Memory B cell (primary cell): ENCODE results near the gene LAMB2.
A peak's percentile ranks its signal among the peaks of the same experiment; 100 is the strongest.

Experiments used
- ATAC-seq: fragments of 150-1000 bp; cut with Tn5 transposase; 2 replicates; pipeline ENCODE4 v1.10.0; 2021; ENCODE audit warnings: low read depth, mild to moderate bottlenecking, moderate library complexity
- DNase-seq, 2 donors: peaks; one replicate each; pipeline ENCODE4 v3.0.0; 2022; ENCODE audit warnings: low spot score in 2 of 2
- H3K27ac Mint-ChIP-seq: one replicate; pipeline ENCODE4 v1.8.0; 2022; ENCODE audit warnings: mild to moderate bottlenecking, moderate library complexity, mixed read lengths
- H3K27me3 Mint-ChIP-seq: one replicate; pipeline ENCODE4 v1.8.0; 2022; ENCODE audit warnings: mixed read lengths
- H3K36me3 Mint-ChIP-seq: one replicate; pipeline ENCODE4 v1.8.0; 2022; ENCODE audit warnings: mild to moderate bottlenecking, mixed read lengths
- H3K4me1 Mint-ChIP-seq: one replicate; pipeline ENCODE4 v1.8.0; 2022; ENCODE audit warnings: mixed read lengths
- H3K4me3 Mint-ChIP-seq: one replicate; pipeline ENCODE4 v1.8.0; 2022; ENCODE audit warnings: mild to moderate bottlenecking, moderate library complexity, mixed read lengths
- H3K9me3 Mint-ChIP-seq: one replicate; pipeline ENCODE4 v1.8.0; 2022; ENCODE audit warnings: mixed read lengths

LAMB2 gene

DNA sequence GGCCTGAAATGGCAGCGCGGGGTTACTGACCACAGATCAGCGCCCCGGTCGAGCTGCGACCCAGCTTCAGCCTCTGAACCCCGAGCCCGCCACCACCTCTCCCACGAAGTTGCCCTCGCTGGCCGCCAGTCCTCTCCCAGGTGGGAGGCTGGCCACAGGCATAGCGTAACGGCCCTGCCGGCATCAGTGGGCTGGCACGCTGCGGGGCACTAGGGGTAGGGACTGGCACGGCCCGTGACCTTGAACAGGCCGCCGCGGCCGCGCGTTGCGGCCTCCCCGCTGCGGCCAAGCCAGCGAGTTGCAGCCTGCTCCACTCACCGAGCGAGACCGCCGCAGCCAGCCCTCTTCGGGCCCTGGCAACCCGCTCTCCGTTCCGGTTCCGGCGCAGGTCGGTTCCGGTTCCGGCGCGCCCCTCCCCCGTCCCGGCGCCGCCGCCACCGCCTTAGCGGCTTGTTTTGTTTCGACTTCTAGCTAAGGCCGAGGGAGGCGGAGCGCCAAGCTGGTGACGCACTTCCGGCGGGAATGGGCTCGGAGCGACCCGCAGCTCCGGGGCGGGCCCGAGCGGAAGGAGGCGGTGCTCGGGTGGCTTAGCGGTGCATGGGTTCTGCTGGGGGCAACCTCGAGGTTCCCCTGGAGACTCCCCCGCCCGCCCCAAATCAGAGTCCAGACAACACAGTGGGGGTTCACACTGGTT is 12.3 kb downstream of the LAMB2 start, which contains the start of gene USP19:
TSS of gene USP19 (minus strand) at position 386 of the 694 bp plus-strand sequence. CDS start 1,678 bp downstream, outside the sequence.
- Mint-ChIP-seq H3K27me3 (no peaks in the 10 kb centered on the region), H3K4me3 (peak within 1 kb of the TSS; percentile 83), H3K4me1 (peaks cover 4% of the 10 kb centered on the region), H3K36me3 (peaks cover 12% of the 10 kb centered on the region), H3K27ac (peak within 1 kb of the TSS; percentile 84), H3K9me3 (no peaks in the 10 kb centered on the region)
- peak; percentile 93 for ATAC-seq
- DNase-seq = peak; percentile 90 to 93

DNA sequence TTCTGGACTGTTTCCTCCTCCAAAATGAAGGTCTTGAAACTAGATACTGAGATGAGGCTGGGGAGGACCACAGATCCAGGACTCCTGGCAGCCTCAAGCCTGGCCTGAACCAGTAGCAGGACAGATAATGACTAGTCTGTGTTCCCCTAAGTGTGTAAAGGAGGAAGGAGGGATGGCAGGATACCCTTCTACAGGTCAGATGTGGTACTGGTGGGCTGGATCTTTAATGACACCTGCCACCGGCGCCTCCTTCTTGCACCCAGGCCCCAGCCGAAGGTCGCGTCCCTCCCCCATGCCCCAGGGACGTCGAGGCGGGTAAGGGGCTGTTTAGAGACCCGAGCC is 12.8 kb downstream of the LAMB2 start:
- H3K4me1 Mint-ChIP-seq = peaks cover 4% of the 10 kb centered on the region
- peaks cover 17% of the 10 kb centered on the region for H3K36me3 Mint-ChIP-seq
- H3K27me3 Mint-ChIP-seq = no peaks in the 10 kb centered on the region
- no peaks in the 10 kb centered on the region for H3K9me3 Mint-ChIP-seq
- H3K4me3 Mint-ChIP-seq = peak overlapping the region; percentile 83
- ATAC-seq (peak; percentile 20), DNase-seq (no peak)
- H3K27ac Mint-ChIP-seq = peak overlapping the region; percentile 84

DNA sequence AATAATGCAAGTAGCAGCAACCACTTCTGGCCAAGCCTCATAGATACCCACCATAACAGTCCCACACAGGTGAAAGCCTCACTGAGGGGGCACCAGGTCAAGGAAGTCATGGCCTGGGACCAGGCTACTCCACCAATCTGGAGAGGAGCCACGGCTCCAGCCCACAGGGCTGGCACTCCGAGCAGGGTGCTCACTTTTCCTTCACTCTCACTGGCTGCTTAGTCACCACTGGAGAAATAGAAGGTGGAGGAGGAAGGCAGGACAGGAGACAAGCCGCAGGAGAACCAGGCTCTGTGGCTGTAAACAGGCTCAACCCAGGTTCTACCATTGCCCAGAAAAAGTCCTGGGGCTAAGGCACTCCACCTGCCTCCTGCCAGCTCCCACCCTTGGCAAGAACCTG is 13.4 kb downstream of the LAMB2 start:
- peaks cover 4% of the 10 kb centered on the region for H3K4me1 Mint-ChIP-seq
- ATAC-seq (no peak), DNase-seq (no peak)
- no peaks in the 10 kb centered on the region for H3K27me3 Mint-ChIP-seq
- H3K36me3 Mint-ChIP-seq = peaks cover 19% of the 10 kb centered on the region
- peak overlapping the region; percentile 83 for H3K4me3 Mint-ChIP-seq
- H3K27ac Mint-ChIP-seq = no peak overlapping the region
- H3K9me3 Mint-ChIP-seq = no peaks in the 10 kb centered on the region

DNA sequence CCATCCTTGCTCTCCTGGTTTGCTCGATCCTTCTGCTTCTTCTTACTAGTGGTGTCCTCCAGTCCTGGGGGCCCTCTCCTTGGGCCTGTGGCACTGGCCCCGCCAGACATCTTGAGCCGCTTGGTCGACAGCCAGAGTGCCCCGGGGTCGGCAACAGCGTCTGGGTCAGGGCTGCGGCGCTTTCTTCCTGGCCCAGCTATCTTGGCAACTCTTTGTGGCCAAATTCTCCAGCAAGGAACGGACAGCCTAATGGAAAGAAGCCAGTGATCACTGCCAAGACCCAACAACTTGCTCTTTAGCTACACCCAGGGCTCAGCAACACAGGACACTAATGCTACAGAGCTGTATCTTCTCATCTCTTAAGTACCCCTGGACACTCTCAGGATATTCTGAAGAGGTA is 13.8 kb downstream of the LAMB2 start:
- ATAC-seq (no peak), DNase-seq (no peak)
- Mint-ChIP-seq H3K4me3 (no peak overlapping the region), H3K9me3 (no peaks in the 10 kb centered on the region), H3K4me1 (peaks cover 4% of the 10 kb centered on the region), H3K27me3 (no peaks in the 10 kb centered on the region), H3K27ac (no peak overlapping the region), H3K36me3 (peaks cover 19% of the 10 kb centered on the region)

DNA sequence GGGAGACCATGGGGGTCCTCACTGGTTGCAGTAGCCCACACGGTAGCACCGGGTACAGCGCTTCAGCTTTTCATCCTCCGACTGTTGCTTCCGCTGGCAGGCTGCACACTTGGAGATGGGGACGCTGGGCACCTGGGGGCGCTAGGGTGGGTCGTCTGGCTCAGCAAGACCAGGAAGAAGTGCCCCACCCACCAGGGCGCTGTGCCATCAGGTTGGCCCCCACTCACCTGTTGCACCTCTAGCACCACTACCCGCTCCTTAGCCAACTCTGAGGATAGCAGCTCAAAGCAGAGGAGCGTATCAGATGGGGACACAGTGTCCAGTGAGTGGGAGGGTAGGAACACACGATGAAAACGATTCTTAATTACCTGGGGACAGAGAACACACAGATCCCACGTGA is 20.6 kb downstream of the LAMB2 start:
- H3K4me1 Mint-ChIP-seq = no peaks in the 10 kb centered on the region
- H3K27ac Mint-ChIP-seq = no peak overlapping the region
- no peak for DNase-seq
- no peaks in the 10 kb centered on the region for H3K27me3 Mint-ChIP-seq
- H3K36me3 Mint-ChIP-seq = peaks cover 31% of the 10 kb centered on the region
- H3K9me3 Mint-ChIP-seq = no peaks in the 10 kb centered on the region
- H3K4me3 Mint-ChIP-seq = no peak overlapping the region
- no peak for ATAC-seq

DNA sequence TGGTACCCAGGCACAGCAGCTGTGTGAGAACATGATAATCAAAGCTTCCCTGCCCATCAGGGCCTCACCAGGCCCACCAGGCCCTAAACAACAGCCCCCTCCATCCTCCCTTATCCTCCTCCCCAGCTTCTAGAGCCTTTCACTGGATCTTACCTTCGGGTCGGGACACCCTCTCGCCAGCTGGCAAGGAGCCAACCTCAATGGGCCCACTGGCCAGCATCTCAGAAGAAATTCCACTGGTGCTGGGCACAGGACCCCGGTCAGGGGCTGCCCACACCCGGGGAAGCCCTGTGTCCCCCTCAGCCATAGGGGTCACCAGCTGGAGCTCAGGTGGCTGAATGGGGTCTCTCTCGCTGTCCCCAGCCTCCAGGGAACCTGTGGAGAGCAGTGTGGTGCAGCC is 21.5 kb downstream of the LAMB2 start:
- no peaks in the 10 kb centered on the region for H3K9me3 Mint-ChIP-seq
- H3K4me3 Mint-ChIP-seq = no peak overlapping the region
- DNase-seq (no peak), ATAC-seq (no peak)
- H3K36me3 Mint-ChIP-seq = peaks cover 27% of the 10 kb centered on the region
- H3K27me3 Mint-ChIP-seq = no peaks in the 10 kb centered on the region
- H3K27ac Mint-ChIP-seq = no peak overlapping the region
- H3K4me1 Mint-ChIP-seq = no peaks in the 10 kb centered on the region

DNA sequence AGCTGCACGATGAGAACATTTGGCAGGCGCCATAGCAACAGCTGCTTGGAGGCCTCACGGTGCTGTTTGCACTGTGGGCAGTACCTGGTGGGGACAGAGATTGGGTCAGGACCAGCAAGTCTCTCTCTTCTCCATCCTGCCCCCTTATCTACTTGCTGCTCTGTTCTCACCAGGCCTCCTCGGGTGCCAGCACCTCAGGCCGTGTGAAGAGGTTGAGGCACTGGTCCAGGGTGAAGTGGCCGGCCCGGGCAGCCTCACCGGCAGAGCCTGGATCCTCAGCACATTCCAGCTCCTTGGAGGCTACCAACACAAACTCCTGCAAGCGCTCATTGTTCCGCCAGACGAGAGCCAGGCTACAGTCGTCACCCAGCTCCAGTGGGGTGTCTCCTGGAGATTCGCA is 22.1 kb downstream of the LAMB2 start:
- ATAC-seq (no peak), DNase-seq (no peak)
- no peak overlapping the region for H3K27ac Mint-ChIP-seq
- no peaks in the 10 kb centered on the region for H3K9me3 Mint-ChIP-seq
- H3K36me3 Mint-ChIP-seq = peaks cover 24% of the 10 kb centered on the region
- H3K4me1 Mint-ChIP-seq = peaks cover 3% of the 10 kb centered on the region
- H3K4me3 Mint-ChIP-seq = no peak overlapping the region
- H3K27me3 Mint-ChIP-seq = no peaks in the 10 kb centered on the region

DNA sequence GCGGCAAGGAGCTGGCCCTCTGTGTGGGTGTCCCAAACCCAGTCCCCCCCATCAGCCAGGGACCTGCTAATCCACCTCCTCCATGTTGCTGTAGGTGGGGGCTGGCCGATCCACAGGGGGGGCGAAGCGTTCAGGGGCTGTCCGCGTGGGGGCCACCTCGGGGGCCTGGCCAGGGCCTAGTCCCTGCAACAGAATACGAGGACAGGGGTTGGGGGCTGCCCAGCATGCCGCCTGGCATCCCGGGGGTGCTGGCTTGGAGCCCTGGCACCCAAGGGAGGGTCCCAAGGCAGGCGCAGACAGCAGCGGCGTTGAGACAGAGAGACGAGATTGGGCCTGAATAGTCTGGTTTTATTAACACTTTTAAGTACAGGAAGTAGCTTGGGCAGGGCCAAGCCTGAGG is 24.5 kb downstream of the LAMB2 start:
- Mint-ChIP-seq H3K4me1 (peaks cover 15% of the 10 kb centered on the region), H3K27me3 (no peaks in the 10 kb centered on the region), H3K9me3 (no peaks in the 10 kb centered on the region), H3K36me3 (peaks cover 13% of the 10 kb centered on the region), H3K27ac (no peak overlapping the region), H3K4me3 (no peak overlapping the region)
- ATAC-seq (no peak), DNase-seq (no peak)

DNA sequence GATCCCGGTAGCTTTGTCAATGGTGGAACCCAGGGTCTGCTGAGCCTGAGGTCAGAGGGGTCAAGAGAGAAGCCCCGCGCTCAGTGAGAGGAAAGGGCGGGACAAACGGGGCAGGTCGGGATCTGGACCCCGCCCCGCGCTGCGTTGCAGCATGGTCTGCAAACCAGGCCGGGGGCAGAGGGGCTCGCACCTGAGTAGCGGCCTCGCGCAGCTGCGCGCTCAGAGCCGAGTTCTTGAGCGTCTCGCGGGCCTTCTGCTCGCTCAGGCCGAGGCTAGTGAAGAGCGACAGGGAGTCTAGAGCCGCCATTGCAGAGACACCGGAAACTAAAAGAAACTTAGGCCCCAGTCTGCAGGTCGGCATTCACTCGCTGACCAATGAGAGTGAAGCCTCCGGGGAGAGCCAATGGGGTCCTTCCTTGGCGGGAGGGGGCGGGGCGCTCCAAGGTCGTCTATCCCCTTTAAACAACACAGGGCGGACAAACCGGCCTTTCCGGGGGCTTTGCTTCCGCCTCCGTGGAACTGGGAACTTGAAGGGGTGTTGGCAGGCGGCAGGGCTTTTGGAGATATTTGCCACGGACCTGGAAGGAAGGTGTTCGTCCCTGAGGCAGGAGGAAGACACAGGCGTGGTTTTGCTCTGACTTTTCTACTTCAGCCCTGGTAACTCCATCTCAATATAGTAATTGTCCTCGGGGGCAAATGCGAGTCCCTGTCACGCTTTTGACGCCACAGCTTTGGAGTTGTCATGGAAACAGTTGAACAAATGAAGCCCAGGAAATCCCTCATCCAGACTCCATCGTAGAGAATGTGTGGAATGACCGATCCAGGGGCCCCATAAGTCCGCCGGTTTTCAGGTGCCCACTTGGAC is 28.2 kb downstream of the LAMB2 start, which contains the start of gene QARS1:
TSS of gene QARS1 (minus strand) at position 331 of the 865 bp plus-strand sequence. CDS start at position 307, 24 bp downstream.
- Mint-ChIP-seq H3K27ac (peak within 1 kb of the TSS; percentile 95), H3K9me3 (no peaks in the 10 kb centered on the region), H3K36me3 (peaks cover 26% of the 10 kb centered on the region), H3K27me3 (no peaks in the 10 kb centered on the region), H3K4me1 (peaks cover 18% of the 10 kb centered on the region), H3K4me3 (peak within 1 kb of the TSS; percentile 98)
- peak; percentile 99 for ATAC-seq
- peak; percentile 79 to 80 for DNase-seq

DNA sequence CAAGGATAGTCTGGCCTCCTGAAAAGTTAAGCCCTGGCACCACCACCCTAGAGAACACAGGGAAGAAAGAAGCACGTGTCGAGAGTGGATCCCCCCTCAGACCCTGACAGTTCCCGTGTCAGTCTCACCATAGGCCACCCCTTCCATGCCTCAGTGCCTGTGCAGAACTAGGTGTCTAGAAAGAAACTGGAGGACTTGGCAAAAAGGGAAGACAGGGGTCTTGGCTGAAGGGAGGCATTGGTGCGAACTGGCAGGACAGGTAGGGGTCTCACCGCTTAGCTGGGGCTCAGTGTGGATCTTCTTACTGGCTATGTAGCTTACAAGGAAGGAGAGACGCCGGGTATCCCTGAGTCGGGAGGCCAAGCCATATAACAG is 28.8 kb downstream of the LAMB2 start:
- Mint-ChIP-seq H3K4me3 (peak overlapping the region; percentile 98), H3K27me3 (no peaks in the 10 kb centered on the region), H3K4me1 (peaks cover 18% of the 10 kb centered on the region), H3K9me3 (no peaks in the 10 kb centered on the region), H3K36me3 (peaks cover 23% of the 10 kb centered on the region), H3K27ac (peak overlapping the region; percentile 95)
- no peak for ATAC-seq
- DNase-seq = no peak

DNA sequence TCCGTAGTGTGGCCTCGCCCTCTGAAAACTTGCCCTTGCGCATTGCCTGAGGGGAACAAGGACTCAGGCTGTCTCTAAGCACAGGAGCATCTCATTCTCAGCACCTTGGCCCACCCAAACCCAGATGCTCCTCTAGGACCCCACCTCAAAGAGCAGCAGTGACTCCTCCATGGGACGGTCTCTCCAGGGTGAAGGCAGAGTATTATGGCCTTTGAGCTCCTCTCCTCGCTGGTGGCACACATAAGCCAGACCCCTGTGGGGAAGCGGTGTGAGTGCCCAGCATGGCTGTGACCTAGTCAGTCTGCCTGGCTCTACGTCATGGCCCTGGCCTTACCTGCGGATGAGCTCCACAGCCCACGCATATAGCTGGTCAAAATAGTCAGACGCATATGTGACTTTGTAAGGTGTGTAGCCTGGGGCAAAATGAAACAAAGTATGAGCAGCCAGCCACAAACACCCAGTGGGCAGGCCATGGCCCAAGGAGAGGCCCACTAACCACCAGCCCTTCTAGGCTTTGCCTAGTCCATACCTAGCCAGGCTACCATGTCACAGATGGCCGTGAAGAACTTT is 32.7 kb downstream of the LAMB2 start:
- H3K9me3 Mint-ChIP-seq = no peaks in the 10 kb centered on the region
- no peak overlapping the region for H3K27ac Mint-ChIP-seq
- ATAC-seq (no peak), DNase-seq (no peak)
- H3K27me3 Mint-ChIP-seq = no peaks in the 10 kb centered on the region
- peaks cover 12% of the 10 kb centered on the region for H3K4me1 Mint-ChIP-seq
- H3K36me3 Mint-ChIP-seq = peaks cover 27% of the 10 kb centered on the region
- H3K4me3 Mint-ChIP-seq = no peak overlapping the region

DNA sequence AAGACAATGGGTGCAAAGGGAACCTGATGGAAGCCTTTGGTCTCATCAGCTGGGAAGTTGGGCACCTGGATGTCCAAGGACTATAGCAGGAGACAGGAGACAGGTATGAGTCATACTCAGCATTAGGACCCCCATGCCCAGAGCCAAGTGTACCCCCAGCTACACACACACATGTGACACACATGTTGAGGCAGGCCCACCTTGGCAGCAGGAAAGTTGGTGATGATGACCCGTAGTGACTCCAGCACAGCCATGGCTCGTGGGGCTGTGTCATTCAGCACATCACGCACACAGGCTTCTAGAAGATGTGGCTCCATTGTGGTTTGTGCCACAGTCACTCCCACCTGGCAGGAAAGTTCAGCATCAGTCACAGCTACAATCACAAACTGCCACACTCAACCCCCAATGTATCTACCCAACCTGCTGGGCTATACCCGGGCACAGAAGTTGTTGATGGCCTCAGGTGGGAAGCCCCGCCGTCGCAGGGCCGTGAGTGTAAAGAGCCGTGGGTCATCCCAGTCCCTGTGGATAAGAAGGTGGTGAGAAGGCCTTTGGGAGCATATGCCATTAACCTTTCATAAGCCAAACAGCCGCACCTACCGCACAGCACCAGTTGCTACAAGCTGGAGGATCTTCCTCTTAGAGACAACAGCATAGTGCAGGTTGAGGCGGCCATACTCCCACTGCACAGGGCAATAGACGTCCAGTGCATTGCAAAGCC is 33.8 kb downstream of the LAMB2 start:
- Mint-ChIP-seq H3K4me1 (peaks cover 11% of the 10 kb centered on the region), H3K9me3 (no peaks in the 10 kb centered on the region), H3K36me3 (peaks cover 27% of the 10 kb centered on the region), H3K27ac (no peak overlapping the region), H3K4me3 (no peak overlapping the region), H3K27me3 (no peaks in the 10 kb centered on the region)
- ATAC-seq (no peak), DNase-seq (no peak)

DNA sequence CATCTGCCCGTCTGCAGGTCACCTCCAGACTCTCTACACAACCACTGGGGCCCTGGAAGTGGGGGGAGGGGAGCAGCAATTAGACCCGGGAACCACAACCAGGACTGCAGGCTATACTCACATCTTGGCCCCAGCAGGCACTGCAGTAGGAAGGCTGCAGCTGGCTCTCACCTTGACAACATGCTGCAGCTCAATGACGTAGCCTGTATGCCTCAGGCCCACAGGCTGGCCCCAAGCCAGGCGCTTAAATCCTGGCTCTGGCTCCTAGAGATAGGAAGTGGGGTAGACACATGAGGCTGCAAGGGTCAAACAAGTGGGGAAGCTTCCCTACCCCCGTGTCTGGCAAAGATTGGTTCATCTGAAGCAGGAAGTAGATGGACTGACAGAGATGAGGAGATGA is 34.4 kb downstream of the LAMB2 start:
- Mint-ChIP-seq H3K4me1 (peaks cover 4% of the 10 kb centered on the region), H3K27me3 (no peaks in the 10 kb centered on the region), H3K4me3 (no peak overlapping the region), H3K27ac (no peak overlapping the region), H3K36me3 (peaks cover 29% of the 10 kb centered on the region), H3K9me3 (no peaks in the 10 kb centered on the region)
- no peak for ATAC-seq
- no peak for DNase-seq
